DOHH2 (cell line): ENCODE results near the gene R3HDM2.

Experiments
- H3F3A ChIP-seq: fragments of 200-600 bp; sonication (generic), shearing (Covaris generic); 2 replicates; pipeline ENCODE4 v1.6.0; 2016; ENCODE audit warnings: antibody characterized with exemption, mild to moderate bottlenecking; ENCODE audit not compliant: control insufficient read depth, insufficient read depth
- H3K27ac ChIP-seq: fragments of 200-600 bp; sonication (generic); 2 replicates; pipeline ENCODE4 v1.5.1; 2014; ENCODE audit warnings: low read depth, mild to moderate bottlenecking, low read length, moderate library complexity
- H3K27me3 ChIP-seq: fragments of 200-600 bp; sonication (generic); 2 replicates; pipeline ENCODE4 v1.6.1; 2014; ENCODE audit warnings: mild to moderate bottlenecking, low read length, mixed read lengths; ENCODE audit not compliant: control insufficient read depth
- H3K36me3 ChIP-seq: fragments of 200-600 bp; sonication (generic); 2 replicates; pipeline ENCODE4 v1.6.1; 2014; ENCODE audit warnings: mild to moderate bottlenecking, low read length, moderate library complexity, mixed read lengths; ENCODE audit not compliant: control insufficient read depth
- H3K4me1 ChIP-seq: fragments of 200-600 bp; sonication (generic); 2 replicates; pipeline ENCODE4 v1.6.1; 2014; ENCODE audit warnings: mild to moderate bottlenecking, low read length, mixed read lengths; ENCODE audit not compliant: control insufficient read depth
- H3K4me2 ChIP-seq: fragments of 200-600 bp; sonication (generic); 2 replicates; pipeline ENCODE4 v1.6.0; 2014; ENCODE audit warnings: mild to moderate bottlenecking, low read length, moderate library complexity
- H3K4me3 ChIP-seq: fragments of 200-600 bp; sonication (generic); 2 replicates; pipeline ENCODE4 v1.5.1; 2014; ENCODE audit warnings: mild to moderate bottlenecking, low read length, mixed read lengths
- H3K79me2 ChIP-seq: fragments of 200-600 bp; sonication (generic); 2 replicates; pipeline ENCODE4 v1.6.1; 2014; ENCODE audit warnings: mild to moderate bottlenecking, low read length, mixed read lengths; ENCODE audit not compliant: control insufficient read depth
- H3K9me2 ChIP-seq: fragments of 200-600 bp; sonication (generic); replicated peaks from 2 replicates; pipeline ENCODE4 v1.6.1; 2014; ENCODE audit warnings: mild to moderate bottlenecking, low read length, mixed read lengths; ENCODE audit not compliant: control insufficient read depth
- H3K9me3 ChIP-seq: fragments of 200-600 bp; sonication (generic); 2 replicates; pipeline ENCODE4 v1.6.1; 2014; ENCODE audit warnings: antibody characterized with exemption, low read length, mixed read lengths; ENCODE audit not compliant: control insufficient read depth, insufficient read depth
- H4K20me1 ChIP-seq: fragments of 200-600 bp; sonication (generic); 2 replicates; pipeline ENCODE4 v1.6.0; 2014; ENCODE audit warnings: low read depth, mild to moderate bottlenecking, antibody characterized with exemption, low read length, moderate library complexity; ENCODE audit not compliant: control insufficient read depth, insufficient read depth
- EZH2phosphoT487 ChIP-seq: fragments of 200-600 bp; sonication (generic); IDR thresholded peaks from 2 replicates; pipeline ENCODE4 v1.6.1; 2017; ENCODE audit warnings: borderline replicate concordance, mild to moderate bottlenecking, antibody characterized with exemption, low read length, moderate library complexity, mixed read lengths
- TF ChIP-seq, protein P1 (sequence below): fragments of 200-600 bp; sonication (generic); IDR thresholded peaks from one replicate; pipeline ENCODE4 v1.5.1; 2014; ENCODE audit warnings: antibody characterized with exemption, mild to moderate bottlenecking, low read depth, low read length; ENCODE audit not compliant: poor library complexity, severe bottlenecking

R3HDM2 gene

DNA sequence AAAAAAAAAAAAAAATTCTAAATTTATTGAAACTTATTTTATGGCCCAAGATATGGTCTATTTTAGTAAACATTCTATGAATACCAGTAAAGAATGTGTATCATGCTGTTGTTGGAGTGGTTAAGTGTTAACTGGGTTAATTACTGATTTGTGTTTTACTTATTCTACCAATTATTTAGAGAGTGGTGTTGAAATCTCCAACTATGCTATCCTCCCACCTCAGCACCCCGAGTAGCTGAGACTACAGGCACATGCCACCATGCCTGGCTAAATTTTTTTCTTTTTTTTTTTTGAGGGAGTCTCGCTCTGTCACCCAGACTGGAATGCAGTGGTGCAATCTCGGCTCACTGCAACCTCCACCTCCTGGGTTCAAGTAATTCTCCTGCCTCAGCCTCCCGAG, 72.2 kb downstream of the R3HDM2 start:
- H3K36me3 ChIP-seq, result no peaks in the 10 kb centered on the region
- no peaks in the 10 kb centered on the region for H3K9me3 ChIP-seq
- H3K4me2 ChIP-seq, result no peak overlapping the region
- H4K20me1 ChIP-seq, result no peaks in the 10 kb centered on the region
- H3K4me1 ChIP-seq, result no peaks in the 10 kb centered on the region
- no peaks in the 10 kb centered on the region for H3K27me3 ChIP-seq
- no peaks in the 10 kb centered on the region for H3K79me2 ChIP-seq
- H3K4me3 ChIP-seq, result no peak overlapping the region
- H3K27ac ChIP-seq, result no peak overlapping the region
- 0 out of 2 replicates have a peak, but pooled peaks cover 3% of the 10 kb centered on the region for H3F3A ChIP-seq
- H3K9me2 ChIP-seq, result no peaks in the 10 kb centered on the region
- TF ChIP-seq, protein P1, sequence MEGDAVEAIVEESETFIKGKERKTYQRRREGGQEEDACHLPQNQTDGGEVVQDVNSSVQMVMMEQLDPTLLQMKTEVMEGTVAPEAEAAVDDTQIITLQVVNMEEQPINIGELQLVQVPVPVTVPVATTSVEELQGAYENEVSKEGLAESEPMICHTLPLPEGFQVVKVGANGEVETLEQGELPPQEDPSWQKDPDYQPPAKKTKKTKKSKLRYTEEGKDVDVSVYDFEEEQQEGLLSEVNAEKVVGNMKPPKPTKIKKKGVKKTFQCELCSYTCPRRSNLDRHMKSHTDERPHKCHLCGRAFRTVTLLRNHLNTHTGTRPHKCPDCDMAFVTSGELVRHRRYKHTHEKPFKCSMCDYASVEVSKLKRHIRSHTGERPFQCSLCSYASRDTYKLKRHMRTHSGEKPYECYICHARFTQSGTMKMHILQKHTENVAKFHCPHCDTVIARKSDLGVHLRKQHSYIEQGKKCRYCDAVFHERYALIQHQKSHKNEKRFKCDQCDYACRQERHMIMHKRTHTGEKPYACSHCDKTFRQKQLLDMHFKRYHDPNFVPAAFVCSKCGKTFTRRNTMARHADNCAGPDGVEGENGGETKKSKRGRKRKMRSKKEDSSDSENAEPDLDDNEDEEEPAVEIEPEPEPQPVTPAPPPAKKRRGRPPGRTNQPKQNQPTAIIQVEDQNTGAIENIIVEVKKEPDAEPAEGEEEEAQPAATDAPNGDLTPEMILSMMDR, result no peak
- no peak for TF ChIP-seq EZH2phosphoT487

DNA sequence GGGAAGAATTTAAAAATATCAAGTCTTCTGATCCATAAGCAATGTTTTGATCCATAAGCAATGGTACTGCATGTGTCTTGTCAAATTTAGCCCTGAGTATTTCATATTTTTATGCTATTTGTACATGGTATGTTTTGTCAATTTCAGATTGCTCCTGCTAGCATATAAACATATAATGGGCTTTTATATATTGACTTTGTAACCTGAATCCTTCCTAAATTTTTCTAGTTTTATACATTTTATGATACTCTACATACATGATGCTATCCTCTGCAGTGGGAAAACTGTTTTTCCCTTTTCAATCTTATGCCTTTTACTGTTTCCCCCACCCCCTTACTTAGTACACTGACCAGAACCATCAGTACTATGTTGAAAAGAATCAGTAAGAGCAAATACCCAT, 75.1 kb downstream of the R3HDM2 start:
- Histone ChIP-seq H3K9me2 (no peaks in the 10 kb centered on the region), H3K9me3 (no peaks in the 10 kb centered on the region), H3K79me2 (no peaks in the 10 kb centered on the region), H3K27me3 (no peaks in the 10 kb centered on the region), H3K27ac (no peak overlapping the region), H3F3A (0 out of 2 replicates have a peak, but pooled peaks cover 3% of the 10 kb centered on the region), H4K20me1 (no peaks in the 10 kb centered on the region), H3K4me3 (no peak overlapping the region), H3K36me3 (no peaks in the 10 kb centered on the region), H3K4me2 (no peak overlapping the region), H3K4me1 (no peaks in the 10 kb centered on the region)
- TF ChIP-seq EZH2phosphoT487, result no peak
- TF ChIP-seq, protein P1, result no peak

DNA sequence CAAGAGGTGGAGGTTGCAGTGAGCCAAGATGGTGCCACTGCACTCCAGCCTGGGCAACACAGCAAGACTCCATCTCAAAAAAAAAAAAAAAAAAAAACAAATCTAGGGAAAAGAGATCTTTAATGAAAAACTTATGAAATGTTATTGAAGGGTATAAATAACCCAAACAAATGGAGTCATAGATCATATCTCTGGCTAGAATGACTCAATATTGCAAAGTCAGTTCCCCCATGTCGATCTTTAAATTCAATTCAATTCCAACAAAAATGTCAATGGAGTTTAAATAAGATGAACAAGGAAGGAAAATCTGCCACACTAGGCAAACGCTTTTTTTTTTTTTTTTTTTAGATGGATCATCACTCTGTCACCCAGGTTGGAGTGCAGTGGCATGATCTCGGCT, 78.7 kb downstream of the R3HDM2 start:
- TF ChIP-seq EZH2phosphoT487, result no peak
- TF ChIP-seq, protein P1, result no peak
- Histone ChIP-seq H3F3A (0 out of 2 replicates have a peak, but pooled peaks cover 3% of the 10 kb centered on the region), H3K79me2 (no peaks in the 10 kb centered on the region), H3K4me3 (no peak overlapping the region), H3K4me1 (peaks cover 4% of the 10 kb centered on the region; the same call in 1 of the 2 replicates), H3K27me3 (no peaks in the 10 kb centered on the region), H3K36me3 (peaks cover 5% of the 10 kb centered on the region; the same call in 1 of the 2 replicates), H4K20me1 (no peaks in the 10 kb centered on the region), H3K27ac (no peak overlapping the region), H3K9me3 (0 out of 2 replicates have a peak, but pooled peaks cover 5% of the 10 kb centered on the region), H3K4me2 (no peak overlapping the region), H3K9me2 (no peaks in the 10 kb centered on the region)

DNA sequence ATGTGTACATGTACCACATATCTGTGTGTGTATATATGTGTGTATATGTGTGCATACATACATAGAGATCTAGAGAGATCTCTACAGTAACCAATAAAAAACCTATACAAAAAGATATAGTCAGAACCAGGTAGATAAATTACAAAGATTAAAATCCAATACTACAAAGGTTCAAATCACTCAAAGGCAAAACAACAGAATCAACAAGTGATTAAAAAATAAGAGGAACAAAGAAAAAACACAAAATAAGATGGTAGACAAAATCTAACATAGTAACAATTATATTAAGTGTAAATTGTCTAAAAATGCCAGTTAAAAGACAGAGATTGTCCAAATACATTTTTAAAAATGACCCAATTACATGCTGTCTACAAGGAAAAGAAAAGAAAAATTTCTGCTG, 83.6 kb downstream of the R3HDM2 start:
- TF ChIP-seq, protein P1, result no peak
- no peak for TF ChIP-seq EZH2phosphoT487
- no peak overlapping the region for H3K4me3 ChIP-seq
- no peaks in the 10 kb centered on the region for H3K9me2 ChIP-seq
- H4K20me1 ChIP-seq, result no peaks in the 10 kb centered on the region
- H3K4me1 ChIP-seq, result peaks cover 4% of the 10 kb centered on the region; the same call in 1 of the 2 replicates
- H3K4me2 ChIP-seq, result no peak overlapping the region
- H3F3A ChIP-seq, result no peaks in the 10 kb centered on the region; the same call in 1 of the 2 replicates
- 0 out of 2 replicates have a peak, but pooled peaks cover 5% of the 10 kb centered on the region for H3K9me3 ChIP-seq
- no peak overlapping the region for H3K27ac ChIP-seq
- H3K79me2 ChIP-seq, result no peaks in the 10 kb centered on the region
- no peaks in the 10 kb centered on the region for H3K27me3 ChIP-seq
- H3K36me3 ChIP-seq, result peaks cover 5% of the 10 kb centered on the region; the same call in 1 of the 2 replicates
